ENCODE results near the gene CST11. TPM values are rescaled to one million over a fixed set of nuclear protein-coding genes. Genes with fewer than 3 reads are reported as not detected.

Gene CST11
- total RNA-seq, 4 donors from 2014 or later: not detected

GRCh38 chr20:23445596-23446217, 7.0 kb downstream of the CST11 start:
- 96% methylated on average over 7 of the region's 7 CpGs; no CpG with 5 or more reads in 1 of the 2 donors for WGBS, 2 donors (ENCODE audit: low coverage in 1 of 2)
- no peak overlapping the region for H3K4me3 ChIP-seq
- in situ Hi-C loops (cut with MboI; ENCODE audit: low pct_ligation_motif_present in 1 of 4, low pct_unique_long_range_greater_than_20kb in 1 of 4, low sequenced_read_pairs in 3 of 4): loop anchor here in 3 of 4 donors (10.0 to 25.0 kb wide), 3 partner anchors 159 to 169 kb away; partner anchors contain the start of gene CST9 (in 2 of the 3)
- no peaks in the 10 kb centered on the region for H3K9me3 ChIP-seq
- no peak for DNase-seq
- intact Hi-C loops (cut with DNase I; ENCODE audit: low total_unique reads): no loop called here
- H3K27me3 ChIP-seq: no peaks in the 10 kb centered on the region
- no peak overlapping the region for H3K27ac ChIP-seq
- H3K36me3 ChIP-seq: no peaks in the 10 kb centered on the region
- no peaks in the 10 kb centered on the region for H3K4me1 ChIP-seq
- TF ChIP-seq POLR2A (IDR thresholded peaks at IDR 0.05) (no peak), CTCF (IDR thresholded peaks at IDR 0.05) (no peak), EP300 (IDR thresholded peaks at IDR 0.05; ENCODE audit: low read depth) (no peak), POLR2AphosphoS5 (IDR thresholded peaks at IDR 0.05) (no peak)

GRCh38 chr20:23444859-23445258, 7.8 kb downstream of the CST11 start:
- 78 to 90% methylated on average over 3 to 4 of the region's 4 CpGs for WGBS, 2 donors (ENCODE audit: low coverage in 1 of 2)

GRCh38 chr20:23442436-23442835, 10.2 kb downstream of the CST11 start:
- no peak overlapping the region for H3K27ac ChIP-seq
- H3K9me3 ChIP-seq: no peaks in the 10 kb centered on the region
- in situ Hi-C loops (cut with MboI; ENCODE audit: low pct_ligation_motif_present in 1 of 4, low pct_unique_long_range_greater_than_20kb in 1 of 4, low sequenced_read_pairs in 3 of 4) (loop anchor here in 3 of 4 donors (10.0 to 25.0 kb wide), 3 partner anchors 162 to 172 kb away; partner anchors contain the start of gene CST9 (in 2 of the 3)), intact Hi-C loops (cut with DNase I; ENCODE audit: low total_unique reads) (loop anchor here (5.0 kb wide), 2 partner anchors 165 to 1940 kb away; partner anchors contain the start of gene CST9)
- H3K4me3 ChIP-seq: no peak overlapping the region
- no peaks in the 10 kb centered on the region for H3K27me3 ChIP-seq
- no peaks in the 10 kb centered on the region for H3K4me1 ChIP-seq
- TF ChIP-seq EP300 (IDR thresholded peaks at IDR 0.05; ENCODE audit: low read depth) (no peak), POLR2AphosphoS5 (IDR thresholded peaks at IDR 0.05) (no peak), CTCF (IDR thresholded peaks at IDR 0.05) (no peak), POLR2A (IDR thresholded peaks at IDR 0.05) (no peak)
- WGBS, 2 donors (ENCODE audit: low coverage in 1 of 2): 78% methylated on average over 5 of the region's 5 CpGs; no CpG with 5 or more reads in 1 of the 2 donors
- no peaks in the 10 kb centered on the region for H3K36me3 ChIP-seq
- DNase-seq: no peak

More at GRCh38 chr20:23444859-23445258, 7.8 kb downstream of the CST11 start:
- Histone ChIP-seq H3K4me1 (no peaks in the 10 kb centered on the region), H3K27ac (no peak overlapping the region), H3K36me3 (no peaks in the 10 kb centered on the region), H3K9me3 (no peaks in the 10 kb centered on the region), H3K4me3 (no peak overlapping the region), H3K27me3 (no peaks in the 10 kb centered on the region)
- in situ Hi-C loops (cut with MboI; ENCODE audit: low pct_ligation_motif_present in 1 of 4, low pct_unique_long_range_greater_than_20kb in 1 of 4, low sequenced_read_pairs in 3 of 4) (loop anchor here in 3 of 4 donors (10.0 to 25.0 kb wide), 3 partner anchors 160 to 170 kb away; partner anchors contain the start of gene CST9 (in 2 of the 3)), intact Hi-C loops (cut with DNase I; ENCODE audit: low total_unique reads) (loop anchor here (5.0 kb wide), 2 partner anchors 162 to 1937 kb away; partner anchors contain the start of gene CST9)
- no peak for DNase-seq
- no peak for TF ChIP-seq POLR2A (IDR thresholded peaks at IDR 0.05)
- no peak for TF ChIP-seq POLR2AphosphoS5 (IDR thresholded peaks at IDR 0.05)
- no peak for TF ChIP-seq CTCF (IDR thresholded peaks at IDR 0.05)
- TF ChIP-seq EP300 (IDR thresholded peaks at IDR 0.05; ENCODE audit: low read depth): no peak

GRCh38 chr20:23441850-23442313, 10.8 kb downstream of the CST11 start:
- in situ Hi-C loops (cut with MboI; ENCODE audit: low pct_ligation_motif_present in 1 of 4, low pct_unique_long_range_greater_than_20kb in 1 of 4, low sequenced_read_pairs in 3 of 4) (loop anchor here in 3 of 4 donors (10.0 to 25.0 kb wide), 3 partner anchors 163 to 173 kb away; partner anchors contain the start of gene CST9 (in 2 of the 3)), intact Hi-C loops (cut with DNase I; ENCODE audit: low total_unique reads) (loop anchor here (5.0 kb wide), 2 partner anchors 165 to 1940 kb away; partner anchors contain the start of gene CST9)
- Histone ChIP-seq H3K27me3 (no peaks in the 10 kb centered on the region), H3K9me3 (no peaks in the 10 kb centered on the region), H3K36me3 (no peaks in the 10 kb centered on the region), H3K4me3 (no peak overlapping the region), H3K4me1 (no peaks in the 10 kb centered on the region), H3K27ac (no peak overlapping the region)
- TF ChIP-seq POLR2A (IDR thresholded peaks at IDR 0.05): no peak
- TF ChIP-seq CTCF (IDR thresholded peaks at IDR 0.05): peak; percentile 69 to 88 (median 79)
- 0 to 19% methylated on average over 3 to 8 of the region's 8 CpGs for WGBS, 2 donors (ENCODE audit: low coverage in 1 of 2)
- peak; percentile 59 for DNase-seq
